Breast epithelium (tissue), 3 donors: ENCODE measurements around the gene ELMO2.

Experiments used
- POLR2A ChIP-seq: fragments of 450-650 bp; IDR thresholded peaks from one replicate; pipeline ENCODE4 v1.6.1; 2016; ENCODE audit warnings: antibody characterized with exemption, mild to moderate bottlenecking, moderate library complexity
- TF ChIP-seq, protein P1 (sequence below), 3 donors: fragments of 450-650 bp; IDR thresholded peaks; one replicate each; pipeline ENCODE4 v1.5.1; 2016 to 2017; ENCODE audit warnings: antibody characterized with exemption in 3 of 3, mild to moderate bottlenecking in 3 of 3, moderate library complexity in 3 of 3

DNA sequence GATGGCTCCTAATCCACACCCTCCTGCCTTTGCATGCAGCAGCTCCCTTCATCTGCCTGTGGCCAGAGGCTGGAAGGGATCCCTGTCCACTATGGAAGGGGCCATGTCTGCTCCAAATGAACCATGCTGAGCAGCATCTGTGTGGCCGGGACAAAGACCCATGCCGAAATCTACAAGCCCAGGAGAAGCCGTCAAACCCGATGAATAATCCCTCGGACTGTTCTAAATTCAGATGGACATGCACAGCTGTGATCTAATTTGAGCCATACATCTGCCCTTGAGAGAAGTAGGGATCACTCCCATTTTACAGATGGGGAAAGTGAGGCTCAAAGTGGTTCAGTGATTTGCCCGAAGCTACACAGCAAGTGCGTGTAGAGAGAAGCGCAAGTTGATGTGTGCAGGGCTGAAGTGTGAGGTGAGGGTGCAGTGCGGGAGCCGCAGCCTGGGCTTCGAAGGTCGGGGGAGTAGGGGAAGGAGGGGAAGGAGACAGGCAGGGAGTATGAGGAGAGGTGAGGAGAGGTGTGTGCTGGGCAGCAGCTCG is 75.5 kb downstream of the ELMO2 start:
- TF ChIP-seq, protein P1, sequence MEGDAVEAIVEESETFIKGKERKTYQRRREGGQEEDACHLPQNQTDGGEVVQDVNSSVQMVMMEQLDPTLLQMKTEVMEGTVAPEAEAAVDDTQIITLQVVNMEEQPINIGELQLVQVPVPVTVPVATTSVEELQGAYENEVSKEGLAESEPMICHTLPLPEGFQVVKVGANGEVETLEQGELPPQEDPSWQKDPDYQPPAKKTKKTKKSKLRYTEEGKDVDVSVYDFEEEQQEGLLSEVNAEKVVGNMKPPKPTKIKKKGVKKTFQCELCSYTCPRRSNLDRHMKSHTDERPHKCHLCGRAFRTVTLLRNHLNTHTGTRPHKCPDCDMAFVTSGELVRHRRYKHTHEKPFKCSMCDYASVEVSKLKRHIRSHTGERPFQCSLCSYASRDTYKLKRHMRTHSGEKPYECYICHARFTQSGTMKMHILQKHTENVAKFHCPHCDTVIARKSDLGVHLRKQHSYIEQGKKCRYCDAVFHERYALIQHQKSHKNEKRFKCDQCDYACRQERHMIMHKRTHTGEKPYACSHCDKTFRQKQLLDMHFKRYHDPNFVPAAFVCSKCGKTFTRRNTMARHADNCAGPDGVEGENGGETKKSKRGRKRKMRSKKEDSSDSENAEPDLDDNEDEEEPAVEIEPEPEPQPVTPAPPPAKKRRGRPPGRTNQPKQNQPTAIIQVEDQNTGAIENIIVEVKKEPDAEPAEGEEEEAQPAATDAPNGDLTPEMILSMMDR (IDR thresholded peaks at IDR 0.05) = no peak
- no peak for TF ChIP-seq POLR2A
